Testis (tissue), 2 donors: ENCODE data around the gene JAKMIP1.

Experiments
- CTCF ChIP-seq, 3 experiments: fragments of 450-650 bp in 2 of 3; fragments of 200-600 bp in 1 of 3; sonication (generic) in 1 of 3; IDR thresholded peaks; one replicate each; pipeline ENCODE4 v1.5.1; 2016 to 2019; ENCODE audit warnings: antibody characterized with exemption in 3 of 3, mild to moderate bottlenecking in 2 of 3, moderate library complexity in 1 of 3
- POLR2A ChIP-seq: fragments of 450-650 bp; IDR thresholded peaks from one replicate; pipeline ENCODE4 v1.6.1; 2017; ENCODE audit warnings: antibody characterized with exemption, mild to moderate bottlenecking, moderate library complexity

- TF ChIP-seq CTCF (IDR thresholded peaks at IDR 0.05) = no peak
- TF ChIP-seq POLR2A = no peak
These were observed 83.6 kb downstream of the JAKMIP1 start for GRCh38 chr4:6116696-6117285.
